ENCODE data around the gene CD63.

The CD63 gene

DNA sequence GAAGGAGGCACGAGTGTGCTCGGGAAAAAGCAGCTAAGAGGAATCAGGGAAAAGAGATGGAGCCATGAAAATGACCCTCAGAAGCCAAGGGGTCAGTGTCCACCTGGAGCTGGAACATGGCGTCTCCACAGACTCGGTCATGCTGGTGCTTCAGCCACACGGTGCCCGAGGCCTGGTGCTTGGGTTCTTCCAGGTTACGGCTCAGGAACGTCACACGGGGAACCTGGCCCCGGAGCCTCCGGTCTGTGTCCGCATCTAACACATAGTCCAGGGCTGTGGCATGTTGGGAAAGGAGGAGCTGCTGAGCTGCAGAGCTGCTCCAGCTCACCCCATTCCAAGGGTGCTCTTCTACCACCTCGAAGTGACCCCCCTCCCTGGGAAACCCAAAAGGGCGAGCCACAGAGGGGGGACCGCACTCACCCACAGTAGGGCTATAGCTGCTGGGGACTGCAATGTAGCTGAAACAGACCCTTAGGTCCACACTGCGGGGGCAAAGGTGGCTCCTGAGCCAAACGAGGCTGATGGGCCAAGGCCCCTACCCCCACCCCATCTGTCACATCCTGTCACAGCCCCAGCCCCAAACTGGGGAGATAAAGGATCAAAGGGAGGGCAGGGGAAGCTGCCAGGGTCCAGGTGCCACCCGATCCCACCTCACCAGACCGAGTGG, 31.9 kb downstream of the CD63 start:
- Histone ChIP-seq H3K27me3 (ENCODE audit: control insufficient read depth, insufficient read depth, low read length) (no peaks in the 10 kb centered on the region), H3K4me1 (ENCODE audit: control insufficient read depth, insufficient read depth, low read length) (no peaks in the 10 kb centered on the region), H3K36me3 (ENCODE audit: control insufficient read depth, insufficient read depth, low read length) (peaks cover 13% of the 10 kb centered on the region), H3K4me3 (ENCODE audit: low read length) (no peak overlapping the region), H3K9me3 (ENCODE audit: control insufficient read depth, insufficient read depth, low read length) (no peaks in the 10 kb centered on the region), H3K27ac (ENCODE audit: low read length) (no peak overlapping the region)
- no peak for DNase-seq (ENCODE audit: low read depth, low spot score)
- WGBS (ENCODE audit: insufficient coverage, insufficient read length) = no CpG with 5 or more reads among the region's 19 CpGs

DNA sequence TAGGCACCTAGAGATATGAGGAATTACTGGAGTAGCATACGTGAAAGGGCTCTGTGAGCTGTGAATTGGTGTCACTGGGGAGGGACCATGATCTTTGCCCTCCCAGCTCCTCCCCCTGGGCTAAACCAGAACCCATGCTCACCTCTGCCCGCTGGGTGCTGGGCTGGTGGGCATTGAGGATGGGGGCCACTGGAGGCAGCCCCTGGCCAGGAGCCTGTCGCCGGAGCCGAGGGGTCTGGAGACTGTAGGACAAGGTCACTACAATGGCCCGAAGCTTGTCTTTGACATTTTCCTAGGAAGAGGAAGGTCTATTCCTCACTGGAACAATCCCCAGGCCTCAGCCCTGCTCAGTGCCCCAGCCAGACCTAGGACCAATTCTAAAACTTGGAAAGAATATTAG, 32.7 kb downstream of the CD63 start:
- WGBS (ENCODE audit: insufficient coverage, insufficient read length) = no CpG with 5 or more reads among the region's 6 CpGs
- no peak overlapping the region for H3K4me3 ChIP-seq (ENCODE audit: low read length)
- H3K4me1 ChIP-seq (ENCODE audit: control insufficient read depth, insufficient read depth, low read length) = no peaks in the 10 kb centered on the region
- DNase-seq (ENCODE audit: low read depth, low spot score) = no peak
- H3K27me3 ChIP-seq (ENCODE audit: control insufficient read depth, insufficient read depth, low read length) = no peaks in the 10 kb centered on the region
- no peak overlapping the region for H3K27ac ChIP-seq (ENCODE audit: low read length)
- no peaks in the 10 kb centered on the region for H3K9me3 ChIP-seq (ENCODE audit: control insufficient read depth, insufficient read depth, low read length)
- peaks cover 13% of the 10 kb centered on the region for H3K36me3 ChIP-seq (ENCODE audit: control insufficient read depth, insufficient read depth, low read length)

DNA sequence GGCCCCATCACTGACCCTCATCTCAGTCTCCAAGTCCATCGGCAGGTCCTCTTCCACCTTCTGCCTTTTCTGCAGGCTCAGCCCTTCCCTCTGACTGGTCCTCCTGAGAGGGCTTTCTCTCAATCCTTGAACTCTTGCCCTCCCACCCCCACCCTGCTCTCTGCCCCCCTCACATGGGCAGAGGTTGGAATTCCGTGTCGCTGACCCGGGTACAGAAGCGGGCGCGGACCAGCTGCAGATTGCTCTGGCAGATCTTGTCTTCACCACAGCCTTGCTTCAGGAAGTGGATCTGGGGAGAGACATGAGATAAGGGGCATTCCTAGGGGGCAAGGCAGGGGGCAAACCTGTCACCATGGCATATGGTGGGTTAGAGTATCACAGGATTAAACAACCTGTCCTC, 33.5 kb downstream of the CD63 start:
- Histone ChIP-seq H3K27me3 (ENCODE audit: control insufficient read depth, insufficient read depth, low read length) (no peaks in the 10 kb centered on the region), H3K9me3 (ENCODE audit: control insufficient read depth, insufficient read depth, low read length) (no peaks in the 10 kb centered on the region), H3K36me3 (ENCODE audit: control insufficient read depth, insufficient read depth, low read length) (peaks cover 13% of the 10 kb centered on the region), H3K4me1 (ENCODE audit: control insufficient read depth, insufficient read depth, low read length) (no peaks in the 10 kb centered on the region), H3K4me3 (ENCODE audit: low read length) (no peak overlapping the region), H3K27ac (ENCODE audit: low read length) (no peak overlapping the region)
- DNase-seq (ENCODE audit: low read depth, low spot score) = no peak
- WGBS (ENCODE audit: insufficient coverage, insufficient read length) = no CpG with 5 or more reads among the region's 7 CpGs

DNA sequence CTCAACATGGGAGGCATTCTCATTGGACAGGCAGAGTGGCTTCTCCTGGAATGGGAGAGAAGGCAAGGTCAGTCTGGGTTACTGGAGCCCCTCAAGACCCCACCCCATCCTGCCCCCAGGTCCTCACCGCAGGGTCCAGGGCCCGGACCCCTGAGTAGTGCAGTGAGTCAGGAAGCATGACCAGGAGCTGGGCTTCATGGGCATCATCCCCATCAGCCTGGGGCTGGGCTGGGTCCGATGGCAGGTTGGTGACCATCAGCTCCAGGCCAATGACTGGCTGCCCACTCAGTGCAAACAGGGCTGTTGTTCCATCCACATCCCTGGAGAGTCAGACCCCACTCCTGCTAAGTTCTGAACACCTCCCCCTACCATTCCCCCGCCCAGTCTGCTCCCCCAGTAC, 34.2 kb downstream of the CD63 start:
- H3K36me3 ChIP-seq (ENCODE audit: control insufficient read depth, insufficient read depth, low read length) = peaks cover 13% of the 10 kb centered on the region
- H3K9me3 ChIP-seq (ENCODE audit: control insufficient read depth, insufficient read depth, low read length) = no peaks in the 10 kb centered on the region
- no peaks in the 10 kb centered on the region for H3K4me1 ChIP-seq (ENCODE audit: control insufficient read depth, insufficient read depth, low read length)
- H3K27me3 ChIP-seq (ENCODE audit: control insufficient read depth, insufficient read depth, low read length) = no peaks in the 10 kb centered on the region
- no peak overlapping the region for H3K4me3 ChIP-seq (ENCODE audit: low read length)
- no peak for DNase-seq (ENCODE audit: low read depth, low spot score)
- no peak overlapping the region for H3K27ac ChIP-seq (ENCODE audit: low read length)
- WGBS (ENCODE audit: insufficient coverage, insufficient read length) = no CpG with 5 or more reads among the region's 4 CpGs

DNA sequence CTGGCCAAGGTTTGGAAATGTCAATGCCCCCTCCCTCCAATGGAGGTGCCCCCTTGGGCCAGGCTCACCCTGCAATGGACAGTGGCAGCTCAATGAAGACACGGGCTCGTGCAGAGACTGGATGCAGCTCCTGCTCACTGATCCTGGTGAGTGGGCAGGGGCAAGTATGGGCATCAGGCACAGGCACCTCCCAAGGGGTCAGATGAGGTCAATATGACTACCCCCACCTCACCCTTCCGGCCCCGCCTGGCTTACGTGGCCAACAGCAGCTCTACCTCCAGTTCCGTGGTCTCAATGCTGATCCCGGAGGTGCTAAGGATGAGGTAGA, 34.7 kb downstream of the CD63 start:
- no peak overlapping the region for H3K4me3 ChIP-seq (ENCODE audit: low read length)
- DNase-seq (ENCODE audit: low read depth, low spot score) = no peak
- H3K4me1 ChIP-seq (ENCODE audit: control insufficient read depth, insufficient read depth, low read length) = no peaks in the 10 kb centered on the region
- H3K27me3 ChIP-seq (ENCODE audit: control insufficient read depth, insufficient read depth, low read length) = no peaks in the 10 kb centered on the region
- no CpG with 5 or more reads among the region's 7 CpGs for WGBS (ENCODE audit: insufficient coverage, insufficient read length)
- H3K9me3 ChIP-seq (ENCODE audit: control insufficient read depth, insufficient read depth, low read length) = no peaks in the 10 kb centered on the region
- H3K27ac ChIP-seq (ENCODE audit: low read length) = no peak overlapping the region
- peaks cover 13% of the 10 kb centered on the region for H3K36me3 ChIP-seq (ENCODE audit: control insufficient read depth, insufficient read depth, low read length)

DNA sequence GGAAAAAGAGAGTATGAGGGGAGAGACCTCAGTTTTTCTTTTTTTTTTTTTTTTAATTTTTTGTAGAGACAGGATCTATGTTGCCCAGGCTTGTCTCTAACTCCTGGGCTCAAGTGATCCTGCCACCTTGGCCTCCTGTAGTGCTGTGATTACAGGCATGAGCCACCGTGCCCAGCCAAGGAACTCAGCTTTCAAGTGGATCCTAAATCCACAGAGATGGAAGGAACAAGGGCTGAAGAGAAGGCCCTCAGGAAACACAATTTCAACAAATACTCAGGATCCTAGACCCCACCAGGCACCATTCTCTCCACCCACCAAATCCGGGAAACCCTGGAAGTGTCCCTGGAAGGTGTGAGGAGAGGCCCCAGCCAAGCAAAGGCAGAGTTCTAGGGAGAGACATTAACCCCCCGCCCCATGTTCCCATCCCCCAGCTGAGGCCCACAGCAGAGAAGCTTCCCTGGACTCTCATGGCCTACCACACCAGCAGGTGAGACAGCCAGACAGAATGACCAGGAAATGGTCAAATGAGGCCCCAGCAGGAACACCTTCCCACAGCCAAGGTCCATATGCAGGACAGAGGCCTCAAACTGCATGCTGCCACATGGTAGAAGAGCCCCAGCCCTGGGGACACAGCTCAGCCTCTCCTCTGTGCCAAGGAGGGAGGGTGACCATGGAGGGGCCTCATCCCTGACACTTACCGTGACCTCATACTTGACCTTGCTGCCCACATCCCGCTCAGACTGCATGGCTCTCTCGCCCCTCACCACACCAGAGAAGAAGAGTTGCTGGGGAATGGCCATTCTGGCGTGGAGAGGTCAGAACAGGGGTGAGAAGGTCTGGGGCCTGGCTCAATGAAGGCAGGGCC, 35.3 kb downstream of the CD63 start:
- WGBS (ENCODE audit: insufficient coverage, insufficient read length) = no CpG with 5 or more reads among the region's 7 CpGs
- Histone ChIP-seq H3K27ac (ENCODE audit: low read length) (no peak overlapping the region), H3K4me1 (ENCODE audit: control insufficient read depth, insufficient read depth, low read length) (no peaks in the 10 kb centered on the region), H3K36me3 (ENCODE audit: control insufficient read depth, insufficient read depth, low read length) (peaks cover 13% of the 10 kb centered on the region), H3K27me3 (ENCODE audit: control insufficient read depth, insufficient read depth, low read length) (no peaks in the 10 kb centered on the region), H3K4me3 (ENCODE audit: low read length) (no peak overlapping the region), H3K9me3 (ENCODE audit: control insufficient read depth, insufficient read depth, low read length) (no peaks in the 10 kb centered on the region)
- DNase-seq (ENCODE audit: low read depth, low spot score) = no peak

DNA sequence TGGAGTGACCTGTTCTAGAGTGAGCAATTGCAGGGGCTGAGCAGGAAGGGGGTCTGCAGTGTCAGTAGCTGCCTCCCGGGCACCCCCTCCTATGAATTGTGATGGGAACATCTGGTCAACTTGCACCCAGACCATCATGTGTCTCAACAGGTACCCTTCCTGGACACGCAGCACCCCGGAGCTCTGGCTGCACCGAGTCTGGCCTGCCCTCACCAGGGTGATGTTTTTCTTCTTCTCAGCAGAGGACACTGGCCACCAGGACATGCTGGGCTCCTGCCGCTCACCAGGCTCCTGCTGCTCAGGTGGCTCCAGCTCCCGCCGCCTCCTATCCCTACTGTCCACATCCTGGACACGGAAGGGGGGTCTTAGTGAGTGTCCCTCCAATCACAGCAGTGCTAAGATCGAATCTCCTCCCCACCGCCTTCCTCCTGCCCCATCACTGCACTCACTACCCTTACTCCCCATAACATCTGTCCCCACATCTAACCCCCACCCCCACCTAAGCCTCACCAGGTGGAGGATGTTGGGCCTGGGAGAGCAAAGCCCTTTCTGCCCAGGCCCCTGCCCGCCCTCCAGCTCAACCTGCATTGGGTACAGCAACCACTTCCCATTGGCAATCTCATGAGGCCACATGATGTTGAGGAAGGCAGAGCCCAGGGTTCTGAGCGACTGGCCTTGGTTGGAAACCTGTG, 36.0 kb downstream of the CD63 start:
- Histone ChIP-seq H3K27me3 (ENCODE audit: control insufficient read depth, insufficient read depth, low read length) (no peaks in the 10 kb centered on the region), H3K4me1 (ENCODE audit: control insufficient read depth, insufficient read depth, low read length) (no peaks in the 10 kb centered on the region), H3K9me3 (ENCODE audit: control insufficient read depth, insufficient read depth, low read length) (no peaks in the 10 kb centered on the region), H3K27ac (ENCODE audit: low read length) (no peak overlapping the region), H3K36me3 (ENCODE audit: control insufficient read depth, insufficient read depth, low read length) (peaks cover 16% of the 10 kb centered on the region), H3K4me3 (ENCODE audit: low read length) (no peak overlapping the region)
- no CpG with 5 or more reads among the region's 12 CpGs for WGBS (ENCODE audit: insufficient coverage, insufficient read length)
- no peak for DNase-seq (ENCODE audit: low read depth, low spot score)

DNA sequence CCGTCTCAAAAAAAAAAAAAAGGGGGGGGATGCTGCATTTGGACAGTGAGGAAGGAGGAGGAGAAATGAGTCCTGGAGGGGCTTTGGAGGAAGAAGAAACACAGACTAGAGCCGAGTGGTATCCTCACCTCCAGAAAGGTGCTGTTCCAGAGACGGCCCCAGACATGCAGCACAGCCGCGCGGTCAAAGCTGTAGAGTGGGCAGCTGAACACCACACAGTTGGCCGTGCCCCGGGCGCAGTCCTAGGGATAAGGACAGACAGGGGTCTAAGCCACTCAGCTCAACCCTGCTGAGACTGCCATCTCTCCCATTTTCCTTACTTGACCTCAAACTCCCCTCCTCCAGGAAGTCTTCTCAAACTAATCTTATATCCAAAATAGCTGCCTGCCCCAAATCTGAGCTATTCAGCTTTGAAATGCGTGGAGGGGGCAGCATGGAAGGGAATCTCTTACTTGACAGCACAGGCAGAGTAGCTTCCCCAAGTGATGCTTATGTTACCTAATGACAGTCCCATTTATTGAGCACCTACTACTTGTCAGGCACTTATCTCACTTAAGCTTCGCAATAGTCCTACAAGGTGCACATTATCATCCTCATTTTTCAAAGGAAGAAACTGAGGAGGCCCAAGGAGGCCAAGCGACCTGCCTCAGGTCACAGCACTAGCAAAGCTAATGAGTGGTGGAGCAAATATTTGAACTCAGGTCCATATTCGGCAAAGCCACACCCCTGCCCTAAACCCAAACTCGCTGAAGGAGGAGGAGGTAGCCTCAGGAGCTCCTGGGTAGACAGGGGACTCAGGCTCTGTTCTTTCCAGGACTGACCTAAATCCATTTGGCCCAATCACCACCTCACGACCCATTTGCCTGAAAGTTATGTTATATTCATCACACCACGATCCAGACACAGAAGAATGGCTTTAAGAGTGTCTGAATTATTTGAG, 39.8 kb downstream of the CD63 start:
- no peaks in the 10 kb centered on the region for H3K9me3 ChIP-seq (ENCODE audit: control insufficient read depth, insufficient read depth, low read length)
- no peaks in the 10 kb centered on the region for H3K4me1 ChIP-seq (ENCODE audit: control insufficient read depth, insufficient read depth, low read length)
- H3K27ac ChIP-seq (ENCODE audit: low read length) = no peak overlapping the region
- no peaks in the 10 kb centered on the region for H3K27me3 ChIP-seq (ENCODE audit: control insufficient read depth, insufficient read depth, low read length)
- H3K4me3 ChIP-seq (ENCODE audit: low read length) = no peak overlapping the region
- no peak for DNase-seq (ENCODE audit: low read depth, low spot score)
- H3K36me3 ChIP-seq (ENCODE audit: control insufficient read depth, insufficient read depth, low read length) = peaks cover 10% of the 10 kb centered on the region
- no CpG with 5 or more reads among the region's 16 CpGs for WGBS (ENCODE audit: insufficient coverage, insufficient read length)

DNA sequence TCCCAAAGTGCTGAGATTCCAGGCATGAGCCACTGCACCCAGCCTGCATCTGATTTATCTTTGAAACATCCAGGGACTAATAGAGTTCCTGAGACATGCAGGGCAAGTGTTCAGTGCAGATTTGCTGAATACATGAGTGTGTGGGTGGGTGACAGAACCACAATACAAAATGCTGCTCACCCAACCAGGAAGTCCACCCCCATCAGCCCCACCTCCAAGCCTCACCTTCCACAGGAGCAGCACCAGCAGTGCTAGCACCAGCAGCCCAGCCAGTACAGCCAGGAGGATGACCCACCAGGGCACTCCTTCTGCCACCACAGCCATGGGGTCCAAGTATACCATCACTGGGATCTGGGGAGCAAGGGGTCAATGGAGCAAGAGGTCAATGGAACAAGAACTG, 41.1 kb downstream of the CD63 start:
- DNase-seq (ENCODE audit: low read depth, low spot score) = no peak
- H3K4me3 ChIP-seq (ENCODE audit: low read length) = no peak overlapping the region
- no peaks in the 10 kb centered on the region for H3K9me3 ChIP-seq (ENCODE audit: control insufficient read depth, insufficient read depth, low read length)
- no peak overlapping the region for H3K27ac ChIP-seq (ENCODE audit: low read length)
- no peaks in the 10 kb centered on the region for H3K27me3 ChIP-seq (ENCODE audit: control insufficient read depth, insufficient read depth, low read length)
- H3K36me3 ChIP-seq (ENCODE audit: control insufficient read depth, insufficient read depth, low read length) = peaks cover 10% of the 10 kb centered on the region
- H3K4me1 ChIP-seq (ENCODE audit: control insufficient read depth, insufficient read depth, low read length) = no peaks in the 10 kb centered on the region
